Adrenal gland (tissue), 5 donors: ENCODE measurements around the gene ENKUR.

Experiments
- CTCF ChIP-seq, 6 experiments: fragments of 450-650 bp in 4 of 6; fragments of 200-600 bp in 2 of 6; sonication (generic) in 1 of 6; IDR thresholded peaks; 1 replicate in 5 of 6; 2 replicates in 1 of 6; pipeline versions ENCODE4 v1.5.1 to v1.8.0; 2016 to 2021; ENCODE audit warnings: antibody characterized with exemption in 6 of 6, mild to moderate bottlenecking in 2 of 6, moderate library complexity in 1 of 6
- POLR2A ChIP-seq, 2 donors: fragments of 450-650 bp; IDR thresholded peaks; one replicate each; pipeline ENCODE4 v1.6.1; 2017; ENCODE audit warnings: antibody characterized with exemption in 2 of 2, mild to moderate bottlenecking in 2 of 2, moderate library complexity in 1 of 2
- donor health status: DM: no; HTN: no; CAD: no.

- TF ChIP-seq CTCF (IDR thresholded peaks at IDR 0.05): no peak
- TF ChIP-seq POLR2A (IDR thresholded peaks at IDR 0.05): no peak
Observed at GRCh38 chr10:24965051-24965450, 50.9 kb downstream of the ENKUR start.
